Fibroblast of mammary gland (primary cell): ENCODE results near the gene CLSTN2.

Experiments
- DNase-seq: peaks from one replicate; pipeline ENCODE4 v3.0.0-alpha.2; 2010; ENCODE audit warnings: low read depth
- H3K4me3 ChIP-seq: 2 replicates; pipeline ENCODE4 v1.5.1; 2011; ENCODE audit warnings: low read depth, mild to moderate bottlenecking, low read length, moderate library complexity; ENCODE audit not compliant: control insufficient read depth
- TF ChIP-seq, protein P1 (sequence below): conservative IDR thresholded peaks from 2 replicates; pipeline ENCODE4 v1.5.1; 2011; ENCODE audit warnings: low read depth, low read length, inconsistent platforms; ENCODE audit not compliant: control insufficient read depth, insufficient read depth

Gene CLSTN2

DNA sequence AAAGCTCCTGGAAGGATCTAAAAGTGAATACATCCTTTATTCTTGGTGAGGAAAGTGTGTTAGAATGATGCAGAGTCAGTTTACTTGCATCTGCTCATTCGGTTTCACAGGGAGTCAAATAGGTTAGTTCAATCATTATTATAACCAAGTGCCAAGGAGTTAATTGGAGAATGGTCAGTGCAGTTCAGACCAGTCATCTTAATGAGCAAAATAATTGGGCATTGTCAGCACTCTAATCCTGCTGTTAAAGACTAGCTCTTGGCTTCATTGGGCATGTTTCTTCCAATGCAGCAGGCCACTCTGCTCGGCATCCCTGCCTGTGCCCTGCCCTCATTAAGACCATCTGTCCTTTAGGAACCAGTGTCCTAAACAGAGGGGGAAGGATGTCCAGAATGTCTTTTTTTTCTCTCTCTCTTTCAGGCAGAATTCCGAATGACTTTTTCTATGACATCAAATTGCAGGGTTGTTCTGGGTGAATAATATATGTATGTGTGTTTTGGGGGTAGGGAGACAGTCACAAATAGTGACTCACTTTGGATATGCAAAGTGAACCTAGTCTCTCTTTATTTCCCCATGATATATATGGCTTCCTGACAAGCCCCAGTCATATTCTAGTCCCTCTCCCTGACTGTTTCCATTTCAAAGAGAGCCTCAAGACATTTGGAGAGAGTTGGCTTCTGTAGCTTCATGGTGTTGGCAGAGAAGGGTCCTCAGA is 537.5 kb downstream of the CLSTN2 start:
- peak; percentile 52 for DNase-seq

GRCh38 chr3:140487566-140487965 is 552.6 kb downstream of the CLSTN2 start:
- DNase-seq, result no peak
- TF ChIP-seq, protein P1, sequence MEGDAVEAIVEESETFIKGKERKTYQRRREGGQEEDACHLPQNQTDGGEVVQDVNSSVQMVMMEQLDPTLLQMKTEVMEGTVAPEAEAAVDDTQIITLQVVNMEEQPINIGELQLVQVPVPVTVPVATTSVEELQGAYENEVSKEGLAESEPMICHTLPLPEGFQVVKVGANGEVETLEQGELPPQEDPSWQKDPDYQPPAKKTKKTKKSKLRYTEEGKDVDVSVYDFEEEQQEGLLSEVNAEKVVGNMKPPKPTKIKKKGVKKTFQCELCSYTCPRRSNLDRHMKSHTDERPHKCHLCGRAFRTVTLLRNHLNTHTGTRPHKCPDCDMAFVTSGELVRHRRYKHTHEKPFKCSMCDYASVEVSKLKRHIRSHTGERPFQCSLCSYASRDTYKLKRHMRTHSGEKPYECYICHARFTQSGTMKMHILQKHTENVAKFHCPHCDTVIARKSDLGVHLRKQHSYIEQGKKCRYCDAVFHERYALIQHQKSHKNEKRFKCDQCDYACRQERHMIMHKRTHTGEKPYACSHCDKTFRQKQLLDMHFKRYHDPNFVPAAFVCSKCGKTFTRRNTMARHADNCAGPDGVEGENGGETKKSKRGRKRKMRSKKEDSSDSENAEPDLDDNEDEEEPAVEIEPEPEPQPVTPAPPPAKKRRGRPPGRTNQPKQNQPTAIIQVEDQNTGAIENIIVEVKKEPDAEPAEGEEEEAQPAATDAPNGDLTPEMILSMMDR, result no peak
- no peak overlapping the region for H3K4me3 ChIP-seq

More for the DNA sequence above, 537.5 kb downstream of the CLSTN2 start:
- no peak overlapping the region for H3K4me3 ChIP-seq
- TF ChIP-seq, protein P1, result no peak

DNA sequence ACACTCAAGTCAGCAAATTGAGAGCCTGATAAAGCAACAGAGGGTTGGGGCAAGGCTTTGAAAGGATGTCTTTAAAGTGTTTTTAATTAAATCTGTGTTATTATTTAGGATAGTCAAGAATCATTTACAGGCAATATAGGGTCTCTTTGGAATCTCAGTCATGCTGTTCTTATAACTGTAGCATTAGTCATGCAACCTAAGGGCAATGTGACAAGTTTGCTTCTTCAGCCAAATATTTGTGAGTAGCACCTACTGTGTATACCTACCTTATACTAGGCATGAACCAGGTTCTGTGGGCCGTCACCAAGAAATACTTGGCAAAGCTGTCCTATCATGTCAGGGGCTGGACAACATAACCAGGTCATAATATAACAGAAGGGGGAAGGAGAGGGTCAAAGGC is 558.3 kb downstream of the CLSTN2 start:
- TF ChIP-seq, protein P1, result no peak
- DNase-seq, result no peak
- no peak overlapping the region for H3K4me3 ChIP-seq

GRCh38 chr3:140494970-140495369 is 560.0 kb downstream of the CLSTN2 start:
- no peak overlapping the region for H3K4me3 ChIP-seq
- no peak for DNase-seq
- TF ChIP-seq, protein P1, result no peak

- TF ChIP-seq, protein P1, result no peak
- no peak for DNase-seq
These were observed 562.3 kb downstream of the CLSTN2 start for GRCh38 chr3:140497331-140497730.

GRCh38 chr3:140499114-140499757 is 564.3 kb downstream of the CLSTN2 start:
- peak; percentile 45 for DNase-seq
- TF ChIP-seq, protein P1, result peak; percentile 42
- H3K4me3 ChIP-seq, result no peak overlapping the region

More at GRCh38 chr3:140497331-140497730, 562.3 kb downstream of the CLSTN2 start:
- H3K4me3 ChIP-seq, result no peak overlapping the region

GRCh38 chr3:140500473-140500872 is 565.5 kb downstream of the CLSTN2 start:
- TF ChIP-seq, protein P1, result no peak
- DNase-seq, result no peak
- H3K4me3 ChIP-seq, result no peak overlapping the region
